WERI-Rb-1 (cell line): ENCODE data around the gene ABCD1.

ENCODE experiments used
- DNase-seq: peaks from one replicate; pipeline ENCODE4 v3.0.0-alpha.2; 2020
- H3K27ac ChIP-seq: fragments of 250-450 bp; sonication (Bioruptor Pico); 2 replicates; pipeline ENCODE4 v1.5.1; 2020; ENCODE audit warnings: mild to moderate bottlenecking, moderate library complexity
- H3K27me3 ChIP-seq: fragments of 250-450 bp; sonication (Bioruptor Pico); 2 replicates; pipeline ENCODE4 v1.5.1; 2021; ENCODE audit warnings: mild to moderate bottlenecking, low read depth, moderate library complexity; ENCODE audit not compliant: insufficient read depth, severe bottlenecking
- H3K36me3 ChIP-seq: fragments of 250-450 bp; sonication (Bioruptor Pico); 2 replicates; pipeline ENCODE4 v1.5.1; 2020; ENCODE audit warnings: mild to moderate bottlenecking, moderate library complexity
- H3K4me3 ChIP-seq: 2 replicates; pipeline ENCODE4 v1.5.1; 2011; ENCODE audit warnings: low read depth, mild to moderate bottlenecking, control low read depth, low read length
- H3K9me3 ChIP-seq: fragments of 250-450 bp; sonication (Bioruptor Pico); 2 replicates; pipeline ENCODE4 v1.5.1; 2021; ENCODE audit warnings: mild to moderate bottlenecking, moderate library complexity; ENCODE audit not compliant: severe bottlenecking
- CTCF ChIP-seq: IDR thresholded peaks from 2 replicates; pipeline ENCODE4 v1.5.1; 2011; ENCODE audit warnings: low read depth, mild to moderate bottlenecking, control low read depth, inconsistent platforms, low read length

The ABCD1 gene

GRCh38 chrX:153789654-153790053 lies 65.0 kb downstream of the ABCD1 start:
- Histone ChIP-seq H3K36me3 (peaks cover 60% of the 10 kb centered on the region), H3K27ac (no peak overlapping the region)
- DNase-seq, result no peak

GRCh38 chrX:153791104-153791852 lies 66.6 kb downstream of the ABCD1 start:
- peaks cover 8% of the 10 kb centered on the region for H3K27me3 ChIP-seq
- no peak for TF ChIP-seq CTCF
- peaks cover 56% of the 10 kb centered on the region for H3K36me3 ChIP-seq
- no peak overlapping the region for H3K4me3 ChIP-seq
- no peak for DNase-seq
- no peak overlapping the region for H3K27ac ChIP-seq
- no peaks in the 10 kb centered on the region for H3K9me3 ChIP-seq

More at GRCh38 chrX:153789654-153790053, 65.0 kb downstream of the ABCD1 start:
- Histone ChIP-seq H3K27me3 (peaks cover 8% of the 10 kb centered on the region), H3K4me3 (no peak overlapping the region), H3K9me3 (no peaks in the 10 kb centered on the region)
- TF ChIP-seq CTCF, result no peak

- H3K9me3 ChIP-seq, result no peaks in the 10 kb centered on the region
- H3K4me3 ChIP-seq, result no peak overlapping the region
Observed at GRCh38 chrX:153792368-153792767, 67.7 kb downstream of the ABCD1 start.

GRCh38 chrX:153793291-153793690 lies 68.6 kb downstream of the ABCD1 start:
- no peaks in the 10 kb centered on the region for H3K9me3 ChIP-seq
- H3K36me3 ChIP-seq, result peaks cover 59% of the 10 kb centered on the region
- DNase-seq, result no peak
- H3K27ac ChIP-seq, result peak overlapping the region; percentile 100
- no peak for TF ChIP-seq CTCF
- H3K4me3 ChIP-seq, result peak overlapping the region; percentile 80
- H3K27me3 ChIP-seq, result no peaks in the 10 kb centered on the region

More at GRCh38 chrX:153792368-153792767, 67.7 kb downstream of the ABCD1 start:
- DNase-seq, result no peak
- TF ChIP-seq CTCF, result no peak
- Histone ChIP-seq H3K27ac (no peak overlapping the region), H3K27me3 (peaks cover 8% of the 10 kb centered on the region), H3K36me3 (peaks cover 59% of the 10 kb centered on the region)
